Left ventricle myocardium inferior (tissue), 1 donor: ENCODE measurements around the gene MELK. TPM values are rescaled to one million over a fixed set of nuclear protein-coding genes. Genes with fewer than 3 reads are reported as not detected.

Experiments
- DNase-seq: peaks from one replicate; pipeline ENCODE4 v3.0.0-alpha.2; 2020
- H3K27ac ChIP-seq: fragments of 200-600 bp; replicated peaks from 2 replicates; pipeline ENCODE4 v1.8.0; 2021
- H3K27me3 ChIP-seq: fragments of 200-600 bp; 2 replicates; pipeline ENCODE4 v1.8.0; 2021; ENCODE audit warnings: low read depth
- H3K36me3 ChIP-seq: fragments of 200-600 bp; 2 replicates; pipeline ENCODE4 v1.8.0; 2021
- H3K4me1 ChIP-seq: fragments of 200-600 bp; 2 replicates; pipeline ENCODE4 v1.8.0; 2021
- H3K4me3 ChIP-seq: fragments of 200-600 bp; 2 replicates; pipeline ENCODE4 v1.8.0; 2021; ENCODE audit warnings: mild to moderate bottlenecking, moderate library complexity
- H3K9me3 ChIP-seq: fragments of 200-600 bp; replicated peaks from 2 replicates; pipeline ENCODE4 v1.8.0; 2021
- CTCF ChIP-seq: fragments of 200-600 bp; IDR thresholded peaks from 2 replicates; pipeline ENCODE4 v1.8.0; 2021; ENCODE audit warnings: antibody characterized with exemption, mild to moderate bottlenecking, borderline replicate concordance
- intact Hi-C: fragments of 100-400 bp; cut with micrococcal nuclease; formaldehyde crosslinking; loops from one replicate; pipeline ENCODE4 v1.11.0; 2022
- total RNA-seq: library from RNA; stranded (reverse); fragmentation: NEBNext Ultra II Directional; extraction: Animal tissue kit (Norgen Biotek cat#: 25700); gene quantifications from one replicate; pipeline ENCODE4 v1.2.1, GENCODE V29; 2021
- donor health status: DM: no; HTN: yes; CAD: no; lungs with severe emphysema.

MELK gene
- total RNA-seq, 1 donor from 2014 or later = 0.27 TPM

GRCh38 chr9:36691671-36692070 lies 119.0 kb downstream of the MELK start:
- Histone ChIP-seq H3K36me3 (no peaks in the 10 kb centered on the region), H3K4me3 (no peak overlapping the region), H3K27ac (no peak overlapping the region), H3K4me1 (no peaks in the 10 kb centered on the region), H3K9me3 (peaks cover 13% of the 10 kb centered on the region), H3K27me3 (peaks cover 9% of the 10 kb centered on the region)
- no peak for DNase-seq
- intact Hi-C loops = no loop called here
- TF ChIP-seq CTCF = no peak

- H3K9me3 ChIP-seq = peaks cover 20% of the 10 kb centered on the region
- no peak overlapping the region for H3K4me3 ChIP-seq
- intact Hi-C loops = no loop called here
- H3K4me1 ChIP-seq = no peaks in the 10 kb centered on the region
- H3K36me3 ChIP-seq = no peaks in the 10 kb centered on the region
- H3K27ac ChIP-seq = no peak overlapping the region
- H3K27me3 ChIP-seq = peaks cover 20% of the 10 kb centered on the region
- no peak for TF ChIP-seq CTCF
- no peak for DNase-seq
Observed at GRCh38 chr9:36698984-36699383, 126.3 kb downstream of the MELK start.

- TF ChIP-seq CTCF = no peak
- Histone ChIP-seq H3K27me3 (peaks cover 36% of the 10 kb centered on the region), H3K36me3 (no peaks in the 10 kb centered on the region), H3K9me3 (peaks cover 8% of the 10 kb centered on the region), H3K27ac (no peak overlapping the region), H3K4me1 (no peaks in the 10 kb centered on the region), H3K4me3 (no peak overlapping the region)
- intact Hi-C loops = no loop called here
- DNase-seq = no peak
Observed at GRCh38 chr9:36704148-36704547, 131.5 kb downstream of the MELK start.

- intact Hi-C loops = no loop called here
- Histone ChIP-seq H3K9me3 (peaks cover 6% of the 10 kb centered on the region), H3K27me3 (peaks cover 44% of the 10 kb centered on the region), H3K27ac (no peak overlapping the region), H3K36me3 (no peaks in the 10 kb centered on the region), H3K4me3 (no peak overlapping the region), H3K4me1 (no peaks in the 10 kb centered on the region)
- no peak for TF ChIP-seq CTCF
- DNase-seq = no peak
Observed at GRCh38 chr9:36713515-36714490, 141.1 kb downstream of the MELK start.

GRCh38 chr9:36716496-36716895 lies 143.8 kb downstream of the MELK start:
- DNase-seq = no peak
- intact Hi-C loops = no loop called here

More at GRCh38 chr9:36716496-36716895, 143.8 kb downstream of the MELK start:
- H3K36me3 ChIP-seq = no peaks in the 10 kb centered on the region
- H3K9me3 ChIP-seq = peaks cover 6% of the 10 kb centered on the region
- peaks cover 64% of the 10 kb centered on the region for H3K27me3 ChIP-seq
- no peak overlapping the region for H3K4me3 ChIP-seq
- no peak overlapping the region for H3K27ac ChIP-seq
- no peak for TF ChIP-seq CTCF
- H3K4me1 ChIP-seq = no peaks in the 10 kb centered on the region
